HG03103 (cell line): ENCODE measurements around the gene CYYR1.

Experiments
- ATAC-seq: cut with Tn5 transposase; IDR thresholded peaks from one replicate; pipeline ENCODE4 v1.9.1; 2021; ENCODE audit warnings: low read depth; ENCODE audit not compliant: unreplicated experiment

The CYYR1 gene

DNA sequence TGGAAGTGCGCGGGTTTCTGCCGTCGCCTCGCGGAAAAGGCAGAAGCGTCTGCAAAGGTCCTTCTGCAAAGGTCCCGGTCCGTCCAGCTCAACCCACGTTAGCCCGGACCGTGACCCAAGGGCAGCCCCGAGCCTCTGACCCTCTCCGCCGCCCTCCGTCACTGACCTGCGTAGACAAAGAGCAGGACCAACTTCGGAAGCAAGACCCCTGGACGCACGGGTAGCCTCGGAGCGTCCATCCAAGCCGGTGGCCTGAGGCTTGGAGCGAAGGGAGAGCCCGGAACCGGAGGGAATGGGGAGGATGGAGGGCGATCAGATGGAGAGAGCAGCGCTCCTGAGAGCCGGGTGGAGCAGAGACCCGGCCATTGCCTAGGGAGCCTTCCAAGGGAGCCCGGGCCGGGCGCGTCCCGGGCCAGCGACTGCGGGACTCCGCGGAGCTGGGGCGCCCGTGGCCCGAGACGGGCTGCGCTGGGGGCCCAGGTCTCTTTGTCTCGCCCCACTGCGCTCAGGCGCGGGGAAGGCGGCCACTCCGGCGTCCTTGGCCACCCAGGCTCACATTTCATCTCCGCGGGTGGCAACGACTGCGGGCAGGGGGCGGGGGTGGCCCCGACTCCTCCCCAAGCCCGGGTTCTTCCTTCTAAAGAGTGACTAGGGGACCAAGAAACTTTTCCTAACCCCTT is at the start of gene CYYR1:
Gene CYYR1, minus strand, starts transcription at position 585 of the 680 bp plus-strand sequence. Its CDS starts 346 bp downstream, at position 239.
- ATAC-seq, result no peak

DNA sequence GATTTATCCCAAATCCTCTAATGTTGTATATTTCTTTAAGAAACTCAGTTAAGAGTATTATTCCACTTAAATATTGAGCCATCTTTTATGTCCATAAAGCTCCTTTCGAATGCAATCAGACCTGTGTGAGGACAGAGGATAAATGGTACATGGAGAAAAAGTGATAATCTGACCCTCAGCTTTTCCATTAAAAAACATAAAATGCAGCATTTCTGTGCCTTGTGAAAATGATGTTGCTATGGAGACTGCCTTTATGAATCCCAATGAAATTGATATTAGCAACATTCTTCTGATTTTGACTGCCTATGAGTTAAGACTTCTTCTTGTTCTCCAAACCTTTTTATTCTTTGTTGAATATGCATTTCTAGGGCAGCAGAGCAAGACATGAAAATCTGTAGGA is 44.1 kb upstream of the CYYR1 start:
- ATAC-seq, result no peak

DNA sequence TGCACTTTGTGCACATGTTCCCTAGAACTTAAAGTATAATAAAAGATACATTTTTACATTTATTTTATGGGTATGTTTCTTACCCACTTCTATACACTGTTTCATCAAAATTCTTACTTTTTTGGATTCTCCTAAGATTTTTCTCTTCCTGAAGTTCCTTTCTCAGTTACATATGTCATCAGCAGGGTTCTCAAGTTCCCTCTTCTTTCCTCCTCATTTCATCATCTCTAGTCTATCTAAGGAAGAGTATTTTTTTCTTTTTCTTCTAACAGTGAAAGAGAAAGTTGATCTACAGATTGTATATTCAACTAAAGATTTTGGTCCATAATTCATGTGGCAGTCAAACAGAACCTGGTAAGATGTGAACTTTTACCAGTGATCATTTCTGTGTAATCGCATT is 41.2 kb upstream of the CYYR1 start:
- no peak for ATAC-seq

DNA sequence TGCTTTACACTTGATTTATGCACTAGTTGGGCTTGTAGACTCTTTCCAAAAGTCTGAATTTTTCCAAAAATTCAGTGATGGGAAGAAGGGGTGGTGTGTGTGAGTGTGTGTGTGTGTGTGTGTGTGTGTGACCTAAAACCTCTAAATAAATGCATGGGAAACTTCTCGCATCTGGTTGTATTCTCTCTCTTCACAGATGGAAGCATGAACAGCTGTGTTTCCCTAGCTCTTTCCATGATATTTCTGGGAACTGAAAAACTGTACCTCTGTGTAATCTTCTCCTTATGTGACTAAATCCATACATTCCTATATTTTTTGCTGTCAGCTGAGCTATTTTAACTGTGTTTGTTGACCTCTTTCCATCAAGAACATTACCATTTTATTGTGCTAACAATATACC is 26.2 kb upstream of the CYYR1 start:
- no peak for ATAC-seq

DNA sequence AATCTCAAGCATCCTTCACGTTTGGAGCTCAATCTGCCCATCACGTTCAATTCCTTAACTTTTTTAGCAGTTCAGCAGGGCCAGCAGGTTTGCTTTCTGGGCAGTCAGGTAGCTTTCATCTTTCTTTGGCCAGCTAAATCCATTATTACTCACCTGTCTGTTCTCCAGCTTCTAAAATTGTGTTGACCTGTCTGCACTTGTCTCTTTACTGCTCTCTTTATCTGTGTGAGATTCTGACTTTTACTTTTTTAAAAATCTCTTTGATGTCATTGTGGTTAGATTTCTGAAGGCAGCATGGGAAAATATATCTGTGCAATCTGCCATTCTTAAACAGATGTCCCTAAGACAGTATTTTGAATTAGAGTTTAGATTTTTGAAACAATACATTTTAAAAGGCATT is 24.9 kb upstream of the CYYR1 start:
- ATAC-seq, result no peak

DNA sequence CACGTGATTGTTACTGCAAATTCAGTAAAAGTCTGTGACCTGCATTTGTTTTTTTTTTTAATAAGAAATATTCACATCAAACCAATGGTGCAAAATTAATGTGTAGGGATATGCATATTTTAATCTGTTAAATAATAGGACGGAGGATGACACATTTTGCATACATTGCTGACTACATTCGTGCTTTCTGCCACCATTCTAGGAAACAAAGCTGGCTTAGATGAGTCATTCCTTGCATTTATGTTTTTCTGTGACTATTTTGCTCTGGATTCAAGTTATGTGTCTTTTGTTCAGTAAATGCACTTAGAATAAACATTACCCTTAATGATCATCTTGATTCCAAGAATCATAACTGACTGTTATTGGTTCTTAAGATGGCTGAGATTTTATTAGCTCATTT is 23.9 kb upstream of the CYYR1 start:
- no peak for ATAC-seq

DNA sequence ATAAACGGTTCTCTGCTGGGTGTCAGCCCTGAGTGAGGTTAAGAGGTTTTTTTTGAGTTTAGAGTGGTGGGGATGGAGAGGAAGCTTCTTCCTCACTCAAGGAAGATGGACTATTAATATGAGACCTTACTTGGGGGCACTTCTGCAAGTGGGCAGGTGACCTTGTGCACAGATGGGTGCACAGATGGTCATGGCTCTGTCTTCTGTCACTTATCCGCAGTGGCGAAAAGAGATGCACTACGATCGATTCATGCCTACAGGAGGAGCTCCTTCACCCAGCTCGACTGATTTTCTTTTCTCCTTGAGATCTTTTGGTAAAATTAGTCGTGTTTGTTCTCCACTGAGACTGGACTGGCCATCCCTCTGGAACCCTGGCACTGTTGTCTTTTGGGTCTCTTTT is 22.9 kb upstream of the CYYR1 start:
- ATAC-seq, result no peak

DNA sequence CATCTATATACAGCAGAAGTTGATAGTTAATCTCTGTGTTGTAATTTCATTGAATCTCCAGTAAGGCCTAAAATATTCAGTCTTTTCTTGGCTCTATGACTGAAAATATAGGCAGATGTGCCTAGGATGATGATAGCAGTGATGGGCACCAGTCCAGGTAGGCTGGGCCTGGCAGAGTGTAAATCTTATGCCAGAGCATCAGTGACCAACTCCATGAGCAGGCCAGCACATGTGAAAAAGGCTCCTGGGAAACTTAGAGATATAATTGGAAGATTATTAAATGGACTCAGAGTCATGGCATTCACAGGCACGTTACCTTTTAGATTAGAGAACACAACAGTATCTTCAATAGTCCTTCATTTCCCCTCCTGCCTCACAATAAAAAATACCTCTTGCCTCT is 20.7 kb upstream of the CYYR1 start:
- ATAC-seq, result no peak

DNA sequence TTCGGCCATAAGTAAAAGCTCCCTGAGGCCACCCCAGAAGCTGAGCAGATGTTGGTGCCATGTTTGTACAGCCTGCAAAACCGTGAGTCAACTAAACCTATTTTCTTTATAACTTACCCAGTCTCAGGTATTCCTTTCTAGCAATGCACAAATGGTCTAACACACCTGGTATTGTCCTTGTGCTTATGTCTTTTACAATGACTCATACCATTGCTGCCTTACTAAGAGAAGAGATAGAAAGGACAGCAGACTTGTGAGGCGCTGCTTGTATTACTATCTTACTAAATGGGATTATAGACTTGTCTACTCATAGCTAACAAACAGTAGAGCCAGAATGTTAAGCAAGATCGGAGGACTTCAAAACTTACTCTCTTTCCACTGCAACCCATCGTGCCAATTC is 18.5 kb upstream of the CYYR1 start:
- no peak for ATAC-seq

DNA sequence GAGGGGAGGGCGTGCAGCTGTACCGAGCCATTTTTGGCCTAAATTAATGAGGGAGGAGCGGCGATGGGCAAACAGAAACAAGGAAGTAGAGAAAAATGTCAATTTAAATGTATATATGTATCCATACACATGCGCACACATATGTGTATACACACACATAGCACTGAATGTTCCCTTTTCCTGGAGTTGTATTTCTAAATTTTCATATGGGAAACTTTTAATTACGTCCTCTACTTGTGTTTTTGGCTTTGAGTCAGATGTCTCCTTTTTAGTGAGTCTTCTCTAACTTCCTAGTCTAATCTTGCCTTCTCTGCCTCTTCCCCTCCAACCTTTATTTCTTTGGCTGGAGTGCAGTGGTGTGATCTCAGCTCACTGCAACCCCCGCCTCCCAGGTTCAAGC is 15.4 kb upstream of the CYYR1 start:
- no peak for ATAC-seq

DNA sequence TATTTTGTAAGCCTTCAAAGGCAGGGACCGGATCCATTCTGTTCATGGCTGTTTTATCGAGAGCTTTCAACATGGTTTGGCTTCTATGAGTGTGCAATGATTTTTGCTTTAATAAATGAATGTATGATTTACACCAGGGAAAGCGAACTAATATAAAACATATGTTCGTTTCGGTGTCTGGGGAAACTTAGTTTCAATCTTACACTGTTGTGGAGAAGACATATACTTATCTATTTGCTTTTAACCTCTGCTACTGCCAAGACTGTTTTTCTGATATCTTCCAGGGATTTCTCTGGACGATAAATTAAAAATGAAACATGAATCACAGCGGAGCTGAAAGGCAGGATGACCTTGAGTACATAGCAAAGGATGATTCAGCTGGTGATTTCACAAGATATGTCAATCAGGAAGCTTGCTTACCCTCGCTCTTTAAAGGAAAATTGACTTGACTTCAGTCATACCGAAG is 14.7 kb upstream of the CYYR1 start:
- ATAC-seq, result no peak

DNA sequence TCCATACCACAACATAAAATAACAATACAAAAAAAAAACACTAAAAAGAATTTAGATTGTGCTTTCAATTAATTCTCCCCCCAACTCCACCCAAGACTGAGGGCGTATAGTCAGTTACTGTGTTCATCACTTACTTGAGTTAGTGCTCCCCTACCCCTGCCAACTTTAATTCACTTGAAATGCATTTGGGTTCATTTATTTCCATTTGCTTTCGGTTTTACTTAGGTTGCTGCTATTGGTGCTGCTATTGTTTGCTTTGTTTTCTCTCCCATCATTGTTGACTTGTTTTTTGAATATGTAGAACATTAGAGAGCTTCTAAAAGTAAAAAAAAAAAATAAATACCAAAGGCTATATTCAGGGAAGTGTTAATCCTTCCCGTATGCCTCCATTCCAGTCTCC is 10.7 kb upstream of the CYYR1 start:
- ATAC-seq, result no peak

DNA sequence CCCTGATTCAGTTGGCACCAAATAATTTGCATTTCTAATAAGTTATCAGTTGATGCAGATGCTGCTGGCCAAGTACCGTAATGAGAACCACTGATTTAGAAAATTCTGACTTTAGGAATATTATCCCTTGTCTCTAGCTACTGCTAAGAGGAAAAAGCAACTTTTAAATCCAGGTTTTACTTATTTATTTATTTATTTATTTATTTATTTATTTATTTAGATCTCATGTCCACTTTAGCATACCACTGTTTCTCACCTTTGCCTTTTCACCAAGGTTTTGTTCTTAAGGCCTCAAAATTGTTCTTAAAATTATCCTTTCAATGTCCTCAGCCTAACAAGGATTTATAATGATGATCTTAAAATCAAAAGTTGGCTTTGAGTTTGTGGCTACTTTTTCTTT is 8.7 kb upstream of the CYYR1 start:
- ATAC-seq, result no peak

DNA sequence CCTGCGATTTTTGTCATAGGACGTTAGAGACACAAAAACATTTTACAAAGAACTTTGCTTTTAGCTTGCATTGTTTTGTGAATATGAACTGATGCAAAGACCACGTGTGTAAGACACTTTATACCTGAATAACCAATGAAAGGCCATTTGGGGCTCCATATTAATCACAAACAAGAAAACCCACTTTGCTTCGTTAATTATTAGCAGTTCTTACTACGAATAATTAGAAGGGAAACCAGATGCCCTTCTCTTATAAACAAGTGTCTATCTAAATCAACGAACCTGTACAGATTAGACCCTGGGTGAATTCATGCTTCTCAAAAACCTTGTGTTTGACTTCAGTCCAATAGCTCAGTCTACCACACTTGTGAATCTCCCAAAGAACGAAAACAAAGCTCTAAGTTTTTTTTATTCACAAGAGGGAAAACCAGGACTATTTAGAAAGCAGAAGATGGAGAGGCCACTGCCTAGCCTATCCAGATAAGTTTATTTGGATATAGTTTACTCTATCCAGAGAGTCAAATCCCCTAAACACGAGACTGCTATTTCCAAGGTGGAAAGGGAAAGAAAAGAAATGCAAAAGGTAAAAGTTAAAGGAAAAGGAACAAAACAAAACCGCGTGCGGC is 897 bp downstream of the CYYR1 start:
- ATAC-seq, result no peak

DNA sequence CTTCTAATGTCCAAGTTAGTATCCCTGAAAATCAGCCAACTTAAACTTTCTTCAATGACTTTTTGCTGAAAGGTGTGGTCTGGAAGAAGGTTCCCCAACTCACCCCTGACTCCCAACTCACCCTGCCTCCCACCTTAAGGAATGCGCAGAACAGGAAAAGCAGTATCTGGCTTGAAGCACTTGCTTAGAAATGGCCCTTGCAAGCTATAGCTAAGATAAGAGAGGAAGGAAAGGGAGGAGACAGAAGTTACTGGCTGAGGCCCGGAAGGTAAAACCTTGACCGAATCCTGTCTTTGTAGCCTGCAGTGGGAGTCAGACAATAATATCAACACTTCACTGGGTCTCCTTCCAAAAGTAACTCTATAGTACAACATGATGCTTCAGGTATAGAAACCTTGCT is 2.9 kb downstream of the CYYR1 start:
- ATAC-seq, result no peak

DNA sequence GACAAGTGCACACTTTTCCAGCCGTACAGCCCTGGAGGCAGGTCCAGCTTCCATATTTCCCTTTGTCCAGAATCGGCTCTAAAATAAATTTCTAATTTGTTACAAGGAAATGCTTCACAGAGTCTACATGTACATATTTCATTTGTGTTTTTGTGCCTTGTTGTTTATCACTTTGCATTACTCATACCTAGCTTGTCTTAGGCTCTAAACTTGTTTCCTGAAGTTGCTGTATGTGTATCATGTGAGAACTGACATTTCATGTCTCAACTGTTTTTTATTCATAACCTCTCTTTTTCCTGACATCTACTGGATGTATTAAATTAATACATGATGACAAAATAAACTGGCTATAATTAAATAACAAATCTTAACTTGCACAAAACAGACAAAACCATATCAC is 7.5 kb downstream of the CYYR1 start:
- ATAC-seq, result no peak

DNA sequence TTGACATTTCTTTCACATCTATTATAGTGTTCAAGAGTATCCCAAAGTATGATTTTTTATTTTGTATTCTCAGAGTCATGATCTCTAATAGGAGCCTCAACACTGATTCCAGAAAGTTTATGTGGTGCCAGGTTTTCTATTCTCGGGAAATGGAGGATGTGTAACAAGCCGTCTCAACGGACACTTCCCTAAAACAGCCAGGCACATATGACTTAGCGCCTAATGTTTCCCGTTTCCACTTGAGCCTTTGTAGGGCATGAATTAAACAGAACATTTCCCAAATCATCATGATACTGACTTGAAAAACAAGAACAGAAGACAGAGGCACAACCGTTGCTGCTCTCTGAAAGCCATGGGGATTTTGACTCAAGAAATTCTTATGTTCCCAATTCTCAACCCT is 8.0 kb downstream of the CYYR1 start:
- ATAC-seq, result no peak

DNA sequence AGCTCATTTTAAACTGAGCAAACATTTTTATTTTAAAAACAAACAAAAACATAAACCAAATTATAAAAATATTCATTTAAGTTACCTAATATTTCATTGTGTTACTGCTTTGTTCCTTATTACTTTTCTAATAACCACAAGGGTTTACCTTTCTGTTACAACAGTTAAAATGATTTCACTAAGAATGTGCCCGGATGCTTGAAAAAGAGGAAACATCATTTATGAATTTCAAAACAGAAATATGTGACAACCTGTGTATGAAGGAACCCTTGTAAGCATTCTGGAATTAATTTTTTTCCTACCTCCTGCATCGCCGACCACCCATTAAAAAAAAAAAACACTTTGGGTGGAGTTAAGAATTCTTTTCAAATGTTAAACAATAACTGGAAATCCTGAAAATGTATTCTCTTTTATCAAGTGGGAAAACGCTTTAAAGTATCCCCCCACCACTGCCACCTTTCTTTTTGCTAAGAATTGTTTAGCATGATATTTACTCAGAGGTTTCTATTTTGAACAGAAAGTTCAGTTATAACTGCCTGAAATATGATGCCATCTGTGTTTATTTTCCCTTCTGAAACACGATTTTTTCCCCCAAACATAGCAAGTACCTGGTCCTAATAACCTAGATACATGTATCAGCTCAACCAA is 9.1 kb downstream of the CYYR1 start:
- ATAC-seq, result no peak

DNA sequence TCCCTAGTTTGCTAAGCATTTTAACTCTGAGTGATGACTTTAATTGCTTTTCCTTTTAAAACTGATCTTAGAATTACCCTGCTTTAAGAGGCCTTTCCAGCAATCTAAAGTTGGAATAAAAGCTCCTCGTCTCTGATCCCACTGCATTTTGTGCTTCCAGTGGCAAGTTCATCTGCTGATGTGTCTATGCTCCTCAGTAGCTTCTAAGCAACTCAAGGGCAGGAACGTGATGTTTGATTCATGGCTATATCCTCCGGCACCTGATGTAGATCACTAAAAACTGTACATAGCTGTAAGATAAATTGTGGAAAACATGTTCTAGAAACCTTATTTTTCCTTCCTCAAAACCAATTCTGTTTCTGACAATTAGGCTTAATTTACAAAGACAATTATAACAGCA is 12.5 kb downstream of the CYYR1 start:
- ATAC-seq, result no peak

DNA sequence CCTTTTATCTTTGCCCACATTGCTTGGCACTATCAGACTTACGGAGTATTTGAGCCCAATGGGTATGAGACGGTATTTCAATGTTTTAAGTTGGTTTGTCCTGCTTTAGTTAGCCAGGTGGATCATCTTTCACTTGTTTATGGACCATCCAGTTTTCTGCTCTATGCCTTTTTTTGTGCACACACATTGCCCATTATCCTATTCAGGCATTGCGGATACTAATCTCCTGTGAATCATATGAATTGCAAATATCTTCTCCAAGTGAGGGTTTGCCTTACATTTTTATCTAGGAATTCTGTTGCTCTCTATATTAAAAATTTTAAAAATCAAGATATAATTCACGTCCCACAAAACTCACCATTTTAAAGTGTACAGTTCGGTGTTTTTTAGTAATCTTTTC is 14.0 kb downstream of the CYYR1 start:
- no peak for ATAC-seq

DNA sequence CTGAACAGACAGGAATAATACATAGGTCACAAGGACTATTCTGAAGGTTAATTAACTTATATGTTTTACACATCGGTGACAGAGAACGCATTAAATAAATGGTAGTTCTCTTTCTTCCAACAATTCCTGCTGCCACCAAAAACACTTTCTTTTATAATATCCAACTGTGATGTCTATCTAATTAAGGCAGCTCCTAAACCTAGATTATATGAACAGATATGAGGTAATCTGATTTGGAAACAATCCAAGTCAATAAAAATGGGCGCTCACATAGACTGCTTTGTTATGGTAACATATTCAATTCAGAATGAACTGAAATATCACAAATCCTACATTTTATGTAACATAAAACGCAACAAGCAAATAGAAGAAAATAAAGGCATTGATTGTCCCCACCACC is 16.0 kb downstream of the CYYR1 start:
- no peak for ATAC-seq

DNA sequence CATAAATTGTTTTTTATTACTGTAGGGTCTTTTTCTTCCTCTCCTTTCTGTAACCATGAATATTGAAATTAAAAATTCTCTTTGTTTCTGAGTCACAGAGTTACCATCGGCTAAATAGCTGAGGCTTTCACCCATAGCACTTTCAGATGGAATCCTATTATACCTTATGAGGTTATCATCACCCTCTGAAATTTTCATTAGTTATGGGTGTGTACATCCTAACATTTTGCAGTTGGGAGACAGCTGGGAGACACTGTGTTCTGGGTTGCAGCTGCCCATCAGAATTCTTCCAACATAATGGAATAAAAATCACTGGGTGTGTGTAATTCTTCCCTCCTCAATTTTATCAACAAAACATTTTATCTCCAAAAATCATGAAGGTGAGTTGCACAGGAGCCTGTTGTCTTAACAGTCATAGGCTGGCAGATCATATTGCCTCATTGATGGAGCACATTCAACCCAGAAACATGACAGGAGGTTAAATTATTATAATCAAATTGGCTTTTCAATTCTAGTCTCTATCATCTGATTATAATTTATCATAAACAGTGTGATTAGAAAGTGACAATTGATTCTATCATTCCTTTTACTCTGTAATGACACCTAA is 17.4 kb downstream of the CYYR1 start:
- ATAC-seq, result no peak
